HUES6 (cell line): ENCODE data around the gene KANSL1.

Experiments used
- H3K27ac ChIP-seq: 2 replicates; pipeline ENCODE4 v1.7.0; 2013; ENCODE audit warnings: low read depth, mild to moderate bottlenecking, low read length, inconsistent platforms
- H3K27me3 ChIP-seq: 2 replicates; pipeline ENCODE4 v1.6.1; 2013; ENCODE audit warnings: low read length; ENCODE audit not compliant: control insufficient read depth, insufficient read depth
- H3K36me3 ChIP-seq: 2 replicates; pipeline ENCODE4 v1.6.1; 2013; ENCODE audit warnings: low read length; ENCODE audit not compliant: control insufficient read depth, insufficient read depth
- H3K4me1 ChIP-seq: 2 replicates; pipeline ENCODE4 v1.6.1; 2013; ENCODE audit warnings: low read length; ENCODE audit not compliant: control insufficient read depth, insufficient read depth
- H3K4me3 ChIP-seq: 2 replicates; pipeline ENCODE4 v1.5.1; 2013; ENCODE audit warnings: low read depth, low read length
- H3K9ac ChIP-seq: one replicate; pipeline ENCODE4 v1.6.1; 2013; ENCODE audit warnings: mild to moderate bottlenecking, low read length
- H3K9me3 ChIP-seq: 2 replicates; pipeline ENCODE4 v1.6.1; 2013; ENCODE audit warnings: low read depth, low read length; ENCODE audit not compliant: control insufficient read depth, insufficient read depth

KANSL1 gene

GRCh38 chr17:45996282-45996937, 196.8 kb downstream of the KANSL1 start:
- Histone ChIP-seq H3K4me3 (no peak overlapping the region), H3K9me3 (no peaks in the 10 kb centered on the region), H3K27ac (no peak overlapping the region), H3K36me3 (no peaks in the 10 kb centered on the region), H3K4me1 (peaks cover 8% of the 10 kb centered on the region; the same call in 1 of the 2 replicates), H3K9ac (no peak overlapping the region), H3K27me3 (no peaks in the 10 kb centered on the region)

GRCh38 chr17:45995627-45996270, 197.5 kb downstream of the KANSL1 start:
- H3K9me3 ChIP-seq = no peaks in the 10 kb centered on the region
- H3K36me3 ChIP-seq = no peaks in the 10 kb centered on the region
- peaks cover 8% of the 10 kb centered on the region; the same call in 1 of the 2 replicates for H3K4me1 ChIP-seq
- H3K27me3 ChIP-seq = no peaks in the 10 kb centered on the region
- H3K9ac ChIP-seq = no peak overlapping the region
- H3K4me3 ChIP-seq = no peak overlapping the region
- no peak overlapping the region for H3K27ac ChIP-seq

GRCh38 chr17:45994987-45995386, 198.2 kb downstream of the KANSL1 start:
- H3K4me1 ChIP-seq = peaks cover 8% of the 10 kb centered on the region; the same call in 1 of the 2 replicates
- no peaks in the 10 kb centered on the region for H3K27me3 ChIP-seq
- no peak overlapping the region for H3K27ac ChIP-seq
- no peak overlapping the region for H3K4me3 ChIP-seq
- no peaks in the 10 kb centered on the region for H3K36me3 ChIP-seq
- no peaks in the 10 kb centered on the region for H3K9me3 ChIP-seq
- no peak overlapping the region for H3K9ac ChIP-seq

GRCh38 chr17:45993962-45994627, 199.1 kb downstream of the KANSL1 start:
- Histone ChIP-seq H3K27ac (no peak overlapping the region), H3K27me3 (no peaks in the 10 kb centered on the region), H3K4me1 (peaks cover 8% of the 10 kb centered on the region; the same call in 1 of the 2 replicates), H3K4me3 (no peak overlapping the region), H3K9me3 (no peaks in the 10 kb centered on the region), H3K9ac (no peak overlapping the region), H3K36me3 (no peaks in the 10 kb centered on the region)

GRCh38 chr17:45992904-45993303, 200.3 kb downstream of the KANSL1 start:
- Histone ChIP-seq H3K27ac (no peak overlapping the region), H3K9ac (no peak overlapping the region), H3K4me1 (peaks cover 8% of the 10 kb centered on the region; the same call in 1 of the 2 replicates), H3K36me3 (no peaks in the 10 kb centered on the region), H3K27me3 (no peaks in the 10 kb centered on the region), H3K4me3 (no peak overlapping the region), H3K9me3 (no peaks in the 10 kb centered on the region)

- no peak overlapping the region for H3K27ac ChIP-seq
- H3K27me3 ChIP-seq = no peaks in the 10 kb centered on the region
- H3K9ac ChIP-seq = no peak overlapping the region
- no peaks in the 10 kb centered on the region for H3K9me3 ChIP-seq
- H3K36me3 ChIP-seq = no peaks in the 10 kb centered on the region
- H3K4me1 ChIP-seq = peaks cover 8% of the 10 kb centered on the region; the same call in 1 of the 2 replicates
- H3K4me3 ChIP-seq = no peak overlapping the region
Measured at GRCh38 chr17:45992175-45992574, 201.1 kb downstream of the KANSL1 start.

GRCh38 chr17:45991341-45991740, 201.9 kb downstream of the KANSL1 start:
- H3K9me3 ChIP-seq = no peaks in the 10 kb centered on the region
- H3K27me3 ChIP-seq = no peaks in the 10 kb centered on the region
- no peak overlapping the region for H3K27ac ChIP-seq
- H3K36me3 ChIP-seq = no peaks in the 10 kb centered on the region
- no peak overlapping the region for H3K4me3 ChIP-seq
- no peak overlapping the region for H3K9ac ChIP-seq
- H3K4me1 ChIP-seq = peaks cover 8% of the 10 kb centered on the region; the same call in 1 of the 2 replicates

- Histone ChIP-seq H3K9ac (no peak overlapping the region), H3K4me1 (peaks cover 8% of the 10 kb centered on the region; the same call in 1 of the 2 replicates), H3K4me3 (no peak overlapping the region), H3K36me3 (no peaks in the 10 kb centered on the region), H3K27me3 (no peaks in the 10 kb centered on the region), H3K27ac (no peak overlapping the region), H3K9me3 (no peaks in the 10 kb centered on the region)
Measured at GRCh38 chr17:45990886-45991285, 202.3 kb downstream of the KANSL1 start.

- Histone ChIP-seq H3K9me3 (no peaks in the 10 kb centered on the region), H3K36me3 (no peaks in the 10 kb centered on the region), H3K27ac (no peak overlapping the region), H3K27me3 (no peaks in the 10 kb centered on the region), H3K9ac (no peak overlapping the region), H3K4me3 (no peak overlapping the region), H3K4me1 (peaks cover 8% of the 10 kb centered on the region; the same call in 1 of the 2 replicates)
Measured at GRCh38 chr17:45989759-45990158, 203.5 kb downstream of the KANSL1 start.

GRCh38 chr17:45987706-45988105, 205.5 kb downstream of the KANSL1 start:
- Histone ChIP-seq H3K4me3 (no peak overlapping the region), H3K4me1 (no peaks in the 10 kb centered on the region), H3K9me3 (no peaks in the 10 kb centered on the region), H3K9ac (no peak overlapping the region), H3K27ac (no peak overlapping the region), H3K27me3 (no peaks in the 10 kb centered on the region), H3K36me3 (no peaks in the 10 kb centered on the region)

GRCh38 chr17:45986056-45986455, 207.2 kb downstream of the KANSL1 start:
- H3K9ac ChIP-seq = no peak overlapping the region
- H3K36me3 ChIP-seq = no peaks in the 10 kb centered on the region
- no peaks in the 10 kb centered on the region for H3K27me3 ChIP-seq
- H3K27ac ChIP-seq = no peak overlapping the region
- no peak overlapping the region for H3K4me3 ChIP-seq
- H3K9me3 ChIP-seq = no peaks in the 10 kb centered on the region
- no peaks in the 10 kb centered on the region for H3K4me1 ChIP-seq
